ENCODE results near the gene SVOPL.

SVOPL gene

GRCh38 chr7:138667535-138668228 lies 33.5 kb downstream of the SVOPL start:
- no peak for TF ChIP-seq CTCF (IDR thresholded peaks at IDR 0.05; ENCODE audit: low read depth, low read length, missing control alignments)
- no peak overlapping the region for H3K4me3 ChIP-seq (ENCODE audit: low read depth, low read length)
- no peak for DNase-seq (ENCODE audit: low read depth)

- no peak for DNase-seq (ENCODE audit: low read depth)
- TF ChIP-seq CTCF (IDR thresholded peaks at IDR 0.05; ENCODE audit: low read depth, low read length, missing control alignments) = no peak
- no peak overlapping the region for H3K4me3 ChIP-seq (ENCODE audit: low read depth, low read length)
Observed at GRCh38 chr7:138666385-138666784, 34.8 kb downstream of the SVOPL start.

- H3K4me3 ChIP-seq (ENCODE audit: low read depth, low read length) = no peak overlapping the region
- TF ChIP-seq CTCF (IDR thresholded peaks at IDR 0.05; ENCODE audit: low read depth, low read length, missing control alignments) = no peak
- no peak for DNase-seq (ENCODE audit: low read depth)
Observed at GRCh38 chr7:138665669-138666140, 35.5 kb downstream of the SVOPL start.

- H3K4me3 ChIP-seq (ENCODE audit: low read depth, low read length) = no peak overlapping the region
- no peak for TF ChIP-seq CTCF (IDR thresholded peaks at IDR 0.05; ENCODE audit: low read depth, low read length, missing control alignments)
- no peak for DNase-seq (ENCODE audit: low read depth)
Observed at GRCh38 chr7:138665249-138665648, 35.9 kb downstream of the SVOPL start.

- no peak for DNase-seq (ENCODE audit: low read depth)
- H3K4me3 ChIP-seq (ENCODE audit: low read depth, low read length) = no peak overlapping the region
- no peak for TF ChIP-seq CTCF (IDR thresholded peaks at IDR 0.05; ENCODE audit: low read depth, low read length, missing control alignments)
Observed at GRCh38 chr7:138663725-138664710, 37.1 kb downstream of the SVOPL start.

GRCh38 chr7:138662991-138663320 lies 38.2 kb downstream of the SVOPL start:
- TF ChIP-seq CTCF (IDR thresholded peaks at IDR 0.05; ENCODE audit: low read depth, low read length, missing control alignments) = no peak
- no peak for DNase-seq (ENCODE audit: low read depth)
- H3K4me3 ChIP-seq (ENCODE audit: low read depth, low read length) = no peak overlapping the region
